Measurements from ENCODE around the gene ADAM12. TPM values are rescaled to one million over a fixed set of nuclear protein-coding genes. Genes with fewer than 3 reads are reported as not detected.

ADAM12 gene
- total and polyA plus RNA-seq, 2 experiments from 2014 or later: 0.13 to 0.87 TPM

GRCh38 chr10:126059076-126059826 is 329.0 kb downstream of the ADAM12 start (continued):
- TF ChIP-seq, protein P1, sequence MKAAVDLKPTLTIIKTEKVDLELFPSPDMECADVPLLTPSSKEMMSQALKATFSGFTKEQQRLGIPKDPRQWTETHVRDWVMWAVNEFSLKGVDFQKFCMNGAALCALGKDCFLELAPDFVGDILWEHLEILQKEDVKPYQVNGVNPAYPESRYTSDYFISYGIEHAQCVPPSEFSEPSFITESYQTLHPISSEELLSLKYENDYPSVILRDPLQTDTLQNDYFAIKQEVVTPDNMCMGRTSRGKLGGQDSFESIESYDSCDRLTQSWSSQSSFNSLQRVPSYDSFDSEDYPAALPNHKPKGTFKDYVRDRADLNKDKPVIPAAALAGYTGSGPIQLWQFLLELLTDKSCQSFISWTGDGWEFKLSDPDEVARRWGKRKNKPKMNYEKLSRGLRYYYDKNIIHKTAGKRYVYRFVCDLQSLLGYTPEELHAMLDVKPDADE (IDR thresholded peaks at IDR 0.05): no peak
- TF ChIP-seq ZNF331 (CRISPR knock-in tag; IDR thresholded peaks at IDR 0.05; ENCODE audit: low read depth): no peak
- no peak for TF ChIP-seq EZH2phosphoT487 (IDR thresholded peaks at IDR 0.05; ENCODE audit: unreplicated experiment)
- TF ChIP-seq, protein P2, sequence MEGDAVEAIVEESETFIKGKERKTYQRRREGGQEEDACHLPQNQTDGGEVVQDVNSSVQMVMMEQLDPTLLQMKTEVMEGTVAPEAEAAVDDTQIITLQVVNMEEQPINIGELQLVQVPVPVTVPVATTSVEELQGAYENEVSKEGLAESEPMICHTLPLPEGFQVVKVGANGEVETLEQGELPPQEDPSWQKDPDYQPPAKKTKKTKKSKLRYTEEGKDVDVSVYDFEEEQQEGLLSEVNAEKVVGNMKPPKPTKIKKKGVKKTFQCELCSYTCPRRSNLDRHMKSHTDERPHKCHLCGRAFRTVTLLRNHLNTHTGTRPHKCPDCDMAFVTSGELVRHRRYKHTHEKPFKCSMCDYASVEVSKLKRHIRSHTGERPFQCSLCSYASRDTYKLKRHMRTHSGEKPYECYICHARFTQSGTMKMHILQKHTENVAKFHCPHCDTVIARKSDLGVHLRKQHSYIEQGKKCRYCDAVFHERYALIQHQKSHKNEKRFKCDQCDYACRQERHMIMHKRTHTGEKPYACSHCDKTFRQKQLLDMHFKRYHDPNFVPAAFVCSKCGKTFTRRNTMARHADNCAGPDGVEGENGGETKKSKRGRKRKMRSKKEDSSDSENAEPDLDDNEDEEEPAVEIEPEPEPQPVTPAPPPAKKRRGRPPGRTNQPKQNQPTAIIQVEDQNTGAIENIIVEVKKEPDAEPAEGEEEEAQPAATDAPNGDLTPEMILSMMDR (conservative IDR thresholded peaks at IDR 0.05; ENCODE audit: low read depth in 2 of 2): no peak
- no peak for TF ChIP-seq CREB1 (CRISPR knock-in tag; IDR thresholded peaks at IDR 0.05; ENCODE audit: low read depth)

GRCh38 chr10:126058507-126058906 is 329.8 kb downstream of the ADAM12 start:
- H3K4me1 ChIP-seq (ENCODE audit: insufficient read depth): no peaks in the 10 kb centered on the region
- no peak overlapping the region for H3K27ac ChIP-seq (ENCODE audit: low read depth)
- no peak overlapping the region for H3K4me2 ChIP-seq
- no peaks in the 10 kb centered on the region for H3F3A ChIP-seq (replicated peaks; ENCODE audit: low read depth)
- 0 out of 2 replicates have a peak overlapping the region, but pooled peaks have one; percentile 57 for H2AFZ ChIP-seq
- no peaks in the 10 kb centered on the region for H3K27me3 ChIP-seq (ENCODE audit: insufficient read depth)
- Mint-ChIP-seq H3K27me3 (ENCODE audit: insufficient read depth, low read depth, poor library complexity) (peaks cover 2% of the 10 kb centered on the region), H3K4me3 (no peak overlapping the region), H3K9me3 (no peaks in the 10 kb centered on the region), H3K4me1 (peaks cover 9% of the 10 kb centered on the region; the same call in 2 of the 3 replicates), H3K36me3 (ENCODE audit: low read depth) (peaks cover 2% of the 10 kb centered on the region; the same call in 2 of the 3 replicates), H3K27ac (no peak overlapping the region)
- no peaks in the 10 kb centered on the region for H3K9me2 ChIP-seq (ENCODE audit: insufficient read depth)
- no peak overlapping the region for H3K4me3 ChIP-seq
- H4K20me1 ChIP-seq (replicated peaks; ENCODE audit: insufficient read depth): no peaks in the 10 kb centered on the region
- ATAC-seq: peak; percentile 77
- DNase-seq (ENCODE audit: low spot score): peak; percentile 21
- H3K79me2 ChIP-seq (replicated peaks; ENCODE audit: insufficient read depth): no peaks in the 10 kb centered on the region
- H3K36me3 ChIP-seq (ENCODE audit: insufficient read depth): no peaks in the 10 kb centered on the region
- TF ChIP-seq, protein P3, sequence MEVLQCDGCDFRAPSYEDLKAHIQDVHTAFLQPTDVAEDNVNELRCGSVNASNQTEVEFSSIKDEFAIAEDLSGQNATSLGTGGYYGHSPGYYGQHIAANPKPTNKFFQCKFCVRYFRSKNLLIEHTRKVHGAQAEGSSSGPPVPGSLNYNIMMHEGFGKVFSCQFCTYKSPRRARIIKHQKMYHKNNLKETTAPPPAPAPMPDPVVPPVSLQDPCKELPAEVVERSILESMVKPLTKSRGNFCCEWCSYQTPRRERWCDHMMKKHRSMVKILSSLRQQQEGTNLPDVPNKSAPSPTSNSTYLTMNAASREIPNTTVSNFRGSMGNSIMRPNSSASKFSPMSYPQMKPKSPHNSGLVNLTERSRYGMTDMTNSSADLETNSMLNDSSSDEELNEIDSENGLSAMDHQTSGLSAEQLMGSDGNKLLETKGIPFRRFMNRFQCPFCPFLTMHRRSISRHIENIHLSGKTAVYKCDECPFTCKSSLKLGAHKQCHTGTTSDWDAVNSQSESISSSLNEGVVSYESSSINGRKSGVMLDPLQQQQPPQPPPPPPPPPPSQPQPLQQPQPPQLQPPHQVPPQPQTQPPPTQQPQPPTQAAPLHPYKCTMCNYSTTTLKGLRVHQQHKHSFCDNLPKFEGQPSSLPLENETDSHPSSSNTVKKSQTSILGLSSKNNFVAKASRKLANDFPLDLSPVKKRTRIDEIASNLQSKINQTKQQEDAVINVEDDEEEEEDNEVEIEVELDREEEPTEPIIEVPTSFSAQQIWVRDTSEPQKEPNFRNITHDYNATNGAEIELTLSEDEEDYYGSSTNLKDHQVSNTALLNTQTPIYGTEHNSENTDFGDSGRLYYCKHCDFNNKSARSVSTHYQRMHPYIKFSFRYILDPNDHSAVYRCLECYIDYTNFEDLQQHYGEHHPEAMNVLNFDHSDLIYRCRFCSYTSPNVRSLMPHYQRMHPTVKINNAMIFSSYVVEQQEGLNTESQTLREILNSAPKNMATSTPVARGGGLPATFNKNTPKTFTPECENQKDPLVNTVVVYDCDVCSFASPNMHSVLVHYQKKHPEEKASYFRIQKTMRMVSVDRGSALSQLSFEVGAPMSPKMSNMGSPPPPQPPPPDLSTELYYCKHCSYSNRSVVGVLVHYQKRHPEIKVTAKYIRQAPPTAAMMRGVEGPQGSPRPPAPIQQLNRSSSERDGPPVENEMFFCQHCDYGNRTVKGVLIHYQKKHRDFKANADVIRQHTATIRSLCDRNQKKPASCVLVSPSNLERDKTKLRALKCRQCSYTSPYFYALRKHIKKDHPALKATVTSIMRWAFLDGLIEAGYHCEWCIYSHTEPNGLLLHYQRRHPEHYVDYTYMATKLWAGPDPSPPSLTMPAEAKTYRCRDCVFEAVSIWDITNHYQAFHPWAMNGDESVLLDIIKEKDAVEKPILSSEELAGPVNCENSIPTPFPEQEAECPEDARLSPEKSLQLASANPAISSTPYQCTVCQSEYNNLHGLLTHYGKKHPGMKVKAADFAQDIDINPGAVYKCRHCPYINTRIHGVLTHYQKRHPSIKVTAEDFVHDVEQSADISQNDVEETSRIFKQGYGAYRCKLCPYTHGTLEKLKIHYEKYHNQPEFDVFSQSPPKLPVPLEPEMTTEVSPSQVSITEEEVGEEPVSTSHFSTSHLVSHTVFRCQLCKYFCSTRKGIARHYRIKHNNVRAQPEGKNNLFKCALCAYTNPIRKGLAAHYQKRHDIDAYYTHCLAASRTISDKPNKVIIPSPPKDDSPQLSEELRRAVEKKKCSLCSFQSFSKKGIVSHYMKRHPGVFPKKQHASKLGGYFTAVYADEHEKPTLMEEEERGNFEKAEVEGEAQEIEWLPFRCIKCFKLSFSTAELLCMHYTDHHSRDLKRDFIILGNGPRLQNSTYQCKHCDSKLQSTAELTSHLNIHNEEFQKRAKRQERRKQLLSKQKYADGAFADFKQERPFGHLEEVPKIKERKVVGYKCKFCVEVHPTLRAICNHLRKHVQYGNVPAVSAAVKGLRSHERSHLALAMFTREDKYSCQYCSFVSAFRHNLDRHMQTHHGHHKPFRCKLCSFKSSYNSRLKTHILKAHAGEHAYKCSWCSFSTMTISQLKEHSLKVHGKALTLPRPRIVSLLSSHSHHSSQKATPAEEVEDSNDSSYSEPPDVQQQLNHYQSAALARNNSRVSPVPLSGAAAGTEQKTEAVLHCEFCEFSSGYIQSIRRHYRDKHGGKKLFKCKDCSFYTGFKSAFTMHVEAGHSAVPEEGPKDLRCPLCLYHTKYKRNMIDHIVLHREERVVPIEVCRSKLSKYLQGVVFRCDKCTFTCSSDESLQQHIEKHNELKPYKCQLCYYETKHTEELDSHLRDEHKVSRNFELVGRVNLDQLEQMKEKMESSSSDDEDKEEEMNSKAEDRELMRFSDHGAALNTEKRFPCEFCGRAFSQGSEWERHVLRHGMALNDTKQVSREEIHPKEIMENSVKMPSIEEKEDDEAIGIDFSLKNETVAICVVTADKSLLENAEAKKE (CRISPR knock-in tag; IDR thresholded peaks at IDR 0.05): no peak
- TF ChIP-seq, protein P2 (conservative IDR thresholded peaks at IDR 0.05; ENCODE audit: low read depth in 2 of 2): no peak
- TF ChIP-seq EZH2phosphoT487 (IDR thresholded peaks at IDR 0.05; ENCODE audit: unreplicated experiment) (no peak), EZH2 (IDR thresholded peaks at IDR 0.05; ENCODE audit: low read depth, unreplicated experiment) (no peak), ZNF331 (CRISPR knock-in tag; IDR thresholded peaks at IDR 0.05; ENCODE audit: low read depth) (no peak), POLR2AphosphoS5 (IDR thresholded peaks at IDR 0.05; ENCODE audit: low read depth) (no peak), ZNF114 (CRISPR knock-in tag; IDR thresholded peaks at IDR 0.05) (no peak), JUNB (IDR thresholded peaks at IDR 0.05; ENCODE audit: unreplicated experiment) (no peak), STAT1 (IDR thresholded peaks at IDR 0.05; ENCODE audit: unreplicated experiment) (no peak)
- TF ChIP-seq, protein P1 (IDR thresholded peaks at IDR 0.05): no peak
